ENCODE data around the gene SLC16A1.

SLC16A1 gene

GRCh38 chr1:112923234-112923958 is 32.6 kb downstream of the SLC16A1 start:
- DNase-seq = no peak
- TF ChIP-seq CTCF (IDR thresholded peaks at IDR 0.05) = no peak
- Histone ChIP-seq H3K4me1 (peaks cover 0 to 12% (median 2%) of the 10 kb centered on the region in 4 donors), H3K4me3 (no peak overlapping the region), H3K9me3 (no peaks in the 10 kb centered on the region), H3K36me3 (peaks cover 0 to 5% (median 5%) of the 10 kb centered on the region in 3 donors), H3K27me3 (no peaks in the 10 kb centered on the region), H3K27ac (no peak overlapping the region)
- intact Hi-C loops (cut with DNase I; ENCODE audit: low total_unique reads) = no loop called here

- Histone ChIP-seq H3K4me1 (no peaks in the 10 kb centered on the region), H3K27me3 (no peaks in the 10 kb centered on the region), H3K27ac (no peak overlapping the region), H3K9me3 (no peaks in the 10 kb centered on the region), H3K4me3 (no peak overlapping the region), H3K36me3 (peaks cover 2 to 11% (median 9%) of the 10 kb centered on the region in 3 donors)
- TF ChIP-seq CTCF (IDR thresholded peaks at IDR 0.05) = no peak
- no peak for DNase-seq
- intact Hi-C loops (cut with DNase I; ENCODE audit: low total_unique reads) = no loop called here
Observed at GRCh38 chr1:112911506-112912220, 44.3 kb downstream of the SLC16A1 start.

- peaks cover 0 to 5% (median 0%) of the 10 kb centered on the region in 3 donors for H3K36me3 ChIP-seq
- no peak overlapping the region for H3K4me3 ChIP-seq
- peaks cover 0 to 13% (median 0%) of the 10 kb centered on the region in 4 donors for H3K4me1 ChIP-seq
- no peak overlapping the region for H3K27ac ChIP-seq
- no peak for TF ChIP-seq CTCF (IDR thresholded peaks at IDR 0.05)
- no peak for DNase-seq
- intact Hi-C loops (cut with DNase I; ENCODE audit: low total_unique reads) = no loop called here
- H3K9me3 ChIP-seq = no peaks in the 10 kb centered on the region
- no peaks in the 10 kb centered on the region for H3K27me3 ChIP-seq
Observed at GRCh38 chr1:112909847-112910246, 46.1 kb downstream of the SLC16A1 start.

GRCh38 chr1:112906150-112906698 is 49.8 kb downstream of the SLC16A1 start:
- no peak overlapping the region for H3K4me3 ChIP-seq
- no peak overlapping the region for H3K27ac ChIP-seq
- DNase-seq = no peak
- peaks cover 0 to 13% (median 0%) of the 10 kb centered on the region in 4 donors for H3K4me1 ChIP-seq
- no peak for TF ChIP-seq CTCF (IDR thresholded peaks at IDR 0.05)
- no peaks in the 10 kb centered on the region for H3K36me3 ChIP-seq
- intact Hi-C loops (cut with DNase I; ENCODE audit: low total_unique reads) = no loop called here
- H3K9me3 ChIP-seq = no peaks in the 10 kb centered on the region
- H3K27me3 ChIP-seq = no peaks in the 10 kb centered on the region

GRCh38 chr1:112905395-112906149 is 50.4 kb downstream of the SLC16A1 start:
- H3K4me1 ChIP-seq = peaks cover 0 to 13% (median 0%) of the 10 kb centered on the region in 4 donors
- no peaks in the 10 kb centered on the region for H3K27me3 ChIP-seq
- intact Hi-C loops (cut with DNase I; ENCODE audit: low total_unique reads) = no loop called here
- no peak overlapping the region for H3K4me3 ChIP-seq
- H3K9me3 ChIP-seq = no peaks in the 10 kb centered on the region
- no peak overlapping the region for H3K27ac ChIP-seq
- TF ChIP-seq CTCF (IDR thresholded peaks at IDR 0.05) = no peak
- no peaks in the 10 kb centered on the region for H3K36me3 ChIP-seq
- DNase-seq = peak in 1 of 2 donors; percentile 31
